SU-DHL-6 (cell line): ENCODE results near the gene ASCL2.

Experiments
- H2AFZ ChIP-seq: fragments of 200-600 bp; sonication (generic); 2 replicates; pipeline ENCODE4 v1.6.1; 2014; ENCODE audit warnings: low read depth, mild to moderate bottlenecking, moderate library complexity, mixed read lengths, antibody characterized with exemption, low read length; ENCODE audit not compliant: severe bottlenecking
- H3F3A ChIP-seq: fragments of 200-600 bp; shearing (Covaris generic); 2 replicates; pipeline ENCODE4 v1.6.0; 2016; ENCODE audit warnings: antibody characterized with exemption, mild to moderate bottlenecking; ENCODE audit not compliant: insufficient read depth
- H3K27ac ChIP-seq: fragments of 200-600 bp; sonication (generic); 2 replicates; pipeline ENCODE4 v1.5.1; 2016; ENCODE audit warnings: low read depth, mild to moderate bottlenecking, low read length, moderate library complexity, mixed read lengths
- H3K27me3 ChIP-seq: fragments of 200-600 bp; sonication (generic), shearing (Covaris generic); 2 replicates; pipeline ENCODE4 v1.6.0; 2014; ENCODE audit warnings: mild to moderate bottlenecking, low read length
- H3K36me3 ChIP-seq: fragments of 200-600 bp; sonication (generic); 2 replicates; pipeline ENCODE4 v1.6.1; 2014; ENCODE audit warnings: mild to moderate bottlenecking, low read length, mixed read lengths
- H3K4me2 ChIP-seq: fragments of 300-600, 200-600 bp; shearing (Covaris generic), sonication (generic); 2 replicates; pipeline ENCODE4 v1.6.0; 2014; ENCODE audit warnings: low read length, low read depth, mild to moderate bottlenecking; ENCODE audit not compliant: poor library complexity, severe bottlenecking
- H3K4me3 ChIP-seq: fragments of 200-600 bp; sonication (generic); 2 replicates; pipeline ENCODE4 v1.5.1; 2014; ENCODE audit warnings: antibody characterized with exemption, low read length, mild to moderate bottlenecking, mixed read lengths; ENCODE audit not compliant: insufficient read depth, poor library complexity, severe bottlenecking
- H3K79me2 ChIP-seq: fragments of 200-600 bp; sonication (generic); 2 replicates; pipeline ENCODE4 v1.6.1; 2014; ENCODE audit warnings: mild to moderate bottlenecking, low read length, moderate library complexity; ENCODE audit not compliant: insufficient read depth
- H3K9ac ChIP-seq: fragments of 200-600 bp; sonication (generic); 2 replicates; pipeline ENCODE4 v1.7.0; 2014; ENCODE audit warnings: mild to moderate bottlenecking, low read length
- H3K9me2 ChIP-seq: fragments of 200-600 bp; sonication (generic); replicated peaks from 2 replicates; pipeline ENCODE4 v1.6.1; 2014; ENCODE audit warnings: low read length; ENCODE audit not compliant: insufficient read depth
- H3K9me3 ChIP-seq: fragments of 200-600 bp; sonication (generic); 2 replicates; pipeline ENCODE4 v1.6.1; 2014; ENCODE audit warnings: low read length, mixed read lengths; ENCODE audit not compliant: insufficient read depth
- H4K20me1 ChIP-seq: fragments of 200-600 bp; sonication (generic); 2 replicates; pipeline ENCODE4 v1.6.1; 2014; ENCODE audit warnings: low read depth, mild to moderate bottlenecking, antibody characterized with exemption, low read length, moderate library complexity, mixed read lengths
- EZH2phosphoT487 ChIP-seq: fragments of 200-600 bp; sonication (generic), shearing (Covaris generic); conservative IDR thresholded peaks from 2 replicates; pipeline ENCODE4 v1.6.1; 2018; ENCODE audit warnings: mild to moderate bottlenecking, antibody characterized with exemption, low read length, moderate library complexity, mixed read lengths
- TF ChIP-seq, protein P1 (sequence below): fragments of 200-600 bp; sonication (generic); IDR thresholded peaks from one replicate; pipeline ENCODE4 v1.5.1; 2017; ENCODE audit warnings: antibody characterized with exemption, mild to moderate bottlenecking, low read length, moderate library complexity; ENCODE audit not compliant: insufficient read depth, poor library complexity, severe bottlenecking

ASCL2 gene

DNA sequence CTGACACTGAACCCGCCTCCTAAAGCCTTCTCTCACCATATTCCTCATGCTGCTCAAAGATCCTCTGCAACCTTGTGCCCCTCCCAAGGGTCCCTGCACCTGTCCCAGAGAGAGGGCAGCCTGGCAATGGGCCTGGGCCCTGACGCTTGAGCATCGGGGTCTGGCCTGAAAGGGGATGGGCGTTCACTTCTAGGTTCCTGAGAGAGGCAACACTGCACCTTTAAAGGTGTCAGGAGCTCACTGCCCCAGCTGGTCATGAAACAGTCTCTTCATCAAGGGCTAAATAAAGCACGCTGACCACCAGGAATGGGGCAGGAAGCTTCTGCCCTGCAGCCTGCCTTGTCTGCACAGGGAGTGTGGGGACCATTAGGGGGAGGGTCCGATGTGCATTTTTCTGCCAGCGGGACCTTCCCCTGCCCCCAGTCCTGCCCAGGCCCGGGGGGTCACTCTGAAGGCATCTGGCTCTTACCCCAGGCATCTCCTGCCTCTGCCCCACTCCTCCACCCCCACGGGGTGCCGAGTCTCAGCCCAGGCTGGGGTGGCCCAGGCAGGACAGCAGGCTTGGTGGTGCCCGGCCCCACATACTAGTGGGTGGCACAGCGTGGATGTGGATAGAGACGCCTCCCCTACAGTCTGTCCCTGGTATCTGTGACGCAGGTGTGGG is 27.9 kb upstream of the ASCL2 start:
- H3K9me2 ChIP-seq, result no peaks in the 10 kb centered on the region

DNA sequence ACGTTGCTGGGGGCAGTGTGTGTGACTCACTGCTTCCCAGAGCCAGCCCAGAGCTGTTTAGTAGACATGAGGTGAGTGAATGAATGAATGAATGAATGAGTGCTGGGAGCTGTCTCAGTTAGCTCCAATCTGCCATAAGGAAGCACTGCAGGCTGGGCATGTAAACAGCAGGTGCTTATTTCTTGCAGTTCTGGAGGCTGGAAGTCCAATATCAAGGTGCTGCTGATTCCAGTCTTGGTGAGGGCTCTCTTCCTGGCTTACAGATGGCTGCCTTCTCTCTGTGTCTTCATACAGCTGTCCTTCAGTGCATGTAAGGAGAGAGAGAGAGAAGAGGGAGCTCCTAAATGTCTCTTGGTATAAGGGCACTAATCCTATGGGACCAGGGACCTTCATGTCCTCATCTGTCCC is 27.2 kb upstream of the ASCL2 start:
- Histone ChIP-seq H3F3A (no peaks in the 10 kb centered on the region), H4K20me1 (no peaks in the 10 kb centered on the region), H3K36me3 (no peaks in the 10 kb centered on the region), H3K9ac (no peak overlapping the region), H3K4me3 (no peak overlapping the region), H3K9me3 (no peaks in the 10 kb centered on the region), H3K27ac (no peak overlapping the region), H3K4me2 (no peak overlapping the region), H2AFZ (no peak overlapping the region), H3K9me2 (no peaks in the 10 kb centered on the region), H3K79me2 (no peaks in the 10 kb centered on the region), H3K27me3 (no peaks in the 10 kb centered on the region)
- TF ChIP-seq, protein P1, sequence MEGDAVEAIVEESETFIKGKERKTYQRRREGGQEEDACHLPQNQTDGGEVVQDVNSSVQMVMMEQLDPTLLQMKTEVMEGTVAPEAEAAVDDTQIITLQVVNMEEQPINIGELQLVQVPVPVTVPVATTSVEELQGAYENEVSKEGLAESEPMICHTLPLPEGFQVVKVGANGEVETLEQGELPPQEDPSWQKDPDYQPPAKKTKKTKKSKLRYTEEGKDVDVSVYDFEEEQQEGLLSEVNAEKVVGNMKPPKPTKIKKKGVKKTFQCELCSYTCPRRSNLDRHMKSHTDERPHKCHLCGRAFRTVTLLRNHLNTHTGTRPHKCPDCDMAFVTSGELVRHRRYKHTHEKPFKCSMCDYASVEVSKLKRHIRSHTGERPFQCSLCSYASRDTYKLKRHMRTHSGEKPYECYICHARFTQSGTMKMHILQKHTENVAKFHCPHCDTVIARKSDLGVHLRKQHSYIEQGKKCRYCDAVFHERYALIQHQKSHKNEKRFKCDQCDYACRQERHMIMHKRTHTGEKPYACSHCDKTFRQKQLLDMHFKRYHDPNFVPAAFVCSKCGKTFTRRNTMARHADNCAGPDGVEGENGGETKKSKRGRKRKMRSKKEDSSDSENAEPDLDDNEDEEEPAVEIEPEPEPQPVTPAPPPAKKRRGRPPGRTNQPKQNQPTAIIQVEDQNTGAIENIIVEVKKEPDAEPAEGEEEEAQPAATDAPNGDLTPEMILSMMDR, result no peak
- TF ChIP-seq EZH2phosphoT487, result no peak

More for the DNA sequence above, 27.9 kb upstream of the ASCL2 start:
- H3F3A ChIP-seq, result no peaks in the 10 kb centered on the region
- no peaks in the 10 kb centered on the region for H4K20me1 ChIP-seq
- no peaks in the 10 kb centered on the region for H3K36me3 ChIP-seq
- no peak overlapping the region for H3K9ac ChIP-seq
- H3K9me3 ChIP-seq, result no peaks in the 10 kb centered on the region
- no peak overlapping the region for H3K4me2 ChIP-seq
- no peak for TF ChIP-seq EZH2phosphoT487
- TF ChIP-seq, protein P1, result no peak
- H3K79me2 ChIP-seq, result no peaks in the 10 kb centered on the region
- H3K27ac ChIP-seq, result no peak overlapping the region
- H3K27me3 ChIP-seq, result no peaks in the 10 kb centered on the region
- H3K4me3 ChIP-seq, result no peak overlapping the region
- no peak overlapping the region for H2AFZ ChIP-seq

DNA sequence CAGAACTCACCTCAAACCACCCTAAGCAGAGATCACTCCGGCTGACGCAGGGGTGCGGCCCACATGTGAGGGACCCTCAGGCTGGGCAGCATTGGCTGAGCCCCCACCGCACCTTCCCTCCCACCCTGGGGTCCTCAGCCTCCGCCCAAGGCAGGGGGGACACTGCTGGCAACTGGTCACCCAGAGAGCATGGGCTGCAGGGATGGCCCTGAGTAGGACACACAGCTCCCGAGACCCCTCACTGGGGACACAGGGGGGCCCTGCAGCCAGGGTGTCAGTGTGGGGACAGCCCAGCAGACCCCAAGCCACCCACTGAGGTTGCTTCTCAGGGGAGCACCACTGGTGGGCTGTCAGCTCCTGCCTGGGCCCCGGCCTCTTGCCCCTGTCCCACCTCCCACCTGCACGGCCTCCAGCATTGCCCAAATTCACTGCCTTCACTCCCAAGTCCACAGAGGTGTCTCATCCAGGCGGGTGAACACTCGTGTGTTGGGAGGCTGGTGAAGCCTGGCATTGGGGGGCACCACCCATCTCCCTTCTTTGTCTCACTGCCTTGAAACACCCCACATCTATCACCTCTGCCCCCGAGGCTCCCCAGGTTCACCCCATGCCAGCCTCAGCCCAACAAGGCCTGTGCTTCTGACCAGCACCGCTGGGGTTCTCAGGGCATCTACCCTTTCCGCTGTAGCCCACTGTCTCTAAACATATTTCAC is 26.7 kb upstream of the ASCL2 start:
- no peak overlapping the region for H3K4me2 ChIP-seq
- H3F3A ChIP-seq, result no peaks in the 10 kb centered on the region
- no peaks in the 10 kb centered on the region for H3K36me3 ChIP-seq
- TF ChIP-seq, protein P1, result no peak
- no peak for TF ChIP-seq EZH2phosphoT487
- no peaks in the 10 kb centered on the region for H3K79me2 ChIP-seq
- H3K27ac ChIP-seq, result no peak overlapping the region
- H3K9me3 ChIP-seq, result no peaks in the 10 kb centered on the region
- H2AFZ ChIP-seq, result no peak overlapping the region
- H3K9me2 ChIP-seq, result no peaks in the 10 kb centered on the region
- H3K9ac ChIP-seq, result no peak overlapping the region
- H3K4me3 ChIP-seq, result no peak overlapping the region
- H3K27me3 ChIP-seq, result no peaks in the 10 kb centered on the region
- H4K20me1 ChIP-seq, result no peaks in the 10 kb centered on the region
